Karpas-422 (cell line): Measurements from ENCODE around the gene KCTD16. TPM values are rescaled to one million over a fixed set of nuclear protein-coding genes. Genes with fewer than 3 reads are reported as not detected.

ENCODE experiments used
- DNase-seq: peaks from one replicate; pipeline ENCODE4 v3.0.0-alpha.2; 2015
- H2AFZ ChIP-seq: fragments of 200-600 bp; sonication (generic); 2 replicates; pipeline ENCODE4 v1.6.1; 2014; ENCODE audit warnings: antibody characterized with exemption, low read length, mixed read lengths
- H3K27ac ChIP-seq: fragments of 200-600 bp; sonication (generic); 2 replicates; pipeline ENCODE4 v1.5.1; 2014; ENCODE audit warnings: mild to moderate bottlenecking, low read length, moderate library complexity
- H3K27me3 ChIP-seq: fragments of 200-600 bp; sonication (generic); 2 replicates; pipeline ENCODE4 v1.6.1; 2014; ENCODE audit warnings: low read length, mixed read lengths
- H3K36me3 ChIP-seq: fragments of 200-600 bp; sonication (generic); 2 replicates; pipeline ENCODE4 v1.6.1; 2014; ENCODE audit warnings: low read length, mixed read lengths; ENCODE audit not compliant: insufficient read depth
- H3K4me1 ChIP-seq: fragments of 200-600 bp; sonication (generic); 2 replicates; pipeline ENCODE4 v1.6.1; 2014; ENCODE audit warnings: mild to moderate bottlenecking, low read length, mixed read lengths
- H3K4me2 ChIP-seq: fragments of 200-600 bp; sonication (generic); 2 replicates; pipeline ENCODE4 v1.6.1; 2014; ENCODE audit warnings: low read length, low read depth, mild to moderate bottlenecking; ENCODE audit not compliant: poor library complexity, severe bottlenecking
- H3K4me3 ChIP-seq: fragments of 200-600 bp; sonication (generic); 2 replicates; pipeline ENCODE4 v1.5.1; 2014; ENCODE audit warnings: mild to moderate bottlenecking, antibody characterized with exemption, low read length, mixed read lengths
- H3K79me2 ChIP-seq: fragments of 200-600 bp; sonication (generic); 2 replicates; pipeline ENCODE4 v1.6.1; 2014; ENCODE audit warnings: mild to moderate bottlenecking, low read length, mixed read lengths
- H3K9ac ChIP-seq: fragments of 200-600 bp; sonication (generic); 2 replicates; pipeline ENCODE4 v1.6.0; 2014; ENCODE audit warnings: low read length
- H3K9me2 ChIP-seq: fragments of 200-600 bp; sonication (generic), shearing (Covaris generic); replicated peaks from 2 replicates; pipeline ENCODE4 v1.6.0; 2014; ENCODE audit warnings: mild to moderate bottlenecking, low read length, moderate library complexity; ENCODE audit not compliant: insufficient read depth
- H3K9me3 ChIP-seq: fragments of 300-700, 200-600 bp; sonication (generic); 2 replicates; pipeline ENCODE4 v1.6.1; 2014; ENCODE audit warnings: low read length, mixed read lengths
- H4K20me1 ChIP-seq: fragments of 200-600 bp; sonication (generic); 2 replicates; pipeline ENCODE4 v1.6.1; 2014; ENCODE audit warnings: mild to moderate bottlenecking, antibody characterized with exemption, low read length, low read depth; ENCODE audit not compliant: insufficient read depth
- total RNA-seq: library from RNA; depleted of rRNA; stranded (reverse); fragments of >200 nt; shearing (Covaris generic); gene quantifications from 2 replicates; pipeline ENCODE4 v1.2.3, GENCODE V29; 2014; ENCODE audit warnings: low replicate concordance

KCTD16 gene
- total RNA-seq, 1 experiment from 2014 or later = 0.11 TPM

- DNase-seq = no peak
- no peak overlapping the region for H3K4me3 ChIP-seq
- no peak overlapping the region for H3K27ac ChIP-seq
- H3K4me1 ChIP-seq = no peaks in the 10 kb centered on the region
- H4K20me1 ChIP-seq = no peaks in the 10 kb centered on the region
- H3K9me2 ChIP-seq = no peaks in the 10 kb centered on the region
- no peaks in the 10 kb centered on the region for H3K36me3 ChIP-seq
- no peak overlapping the region for H3K4me2 ChIP-seq
- no peak overlapping the region for H3K9ac ChIP-seq
- H3K27me3 ChIP-seq = no peaks in the 10 kb centered on the region
- no peaks in the 10 kb centered on the region for H3K9me3 ChIP-seq
- H2AFZ ChIP-seq = no peak overlapping the region
- H3K79me2 ChIP-seq = no peaks in the 10 kb centered on the region
Measured at GRCh38 chr5:144457160-144457559, 286.5 kb downstream of the KCTD16 start.

GRCh38 chr5:144458216-144458615, 287.5 kb downstream of the KCTD16 start:
- Histone ChIP-seq H3K4me2 (no peak overlapping the region), H3K9me2 (no peaks in the 10 kb centered on the region), H2AFZ (no peak overlapping the region), H3K9me3 (no peaks in the 10 kb centered on the region), H3K27ac (no peak overlapping the region), H3K4me1 (no peaks in the 10 kb centered on the region), H3K79me2 (no peaks in the 10 kb centered on the region), H3K36me3 (no peaks in the 10 kb centered on the region), H3K4me3 (no peak overlapping the region), H4K20me1 (no peaks in the 10 kb centered on the region), H3K9ac (no peak overlapping the region), H3K27me3 (no peaks in the 10 kb centered on the region)
- DNase-seq = no peak

- Histone ChIP-seq H3K79me2 (no peaks in the 10 kb centered on the region), H3K27me3 (no peaks in the 10 kb centered on the region), H3K9me3 (no peaks in the 10 kb centered on the region), H3K4me3 (no peak overlapping the region), H3K9me2 (no peaks in the 10 kb centered on the region), H3K4me2 (no peak overlapping the region), H3K27ac (no peak overlapping the region), H3K4me1 (no peaks in the 10 kb centered on the region), H3K36me3 (no peaks in the 10 kb centered on the region), H3K9ac (no peak overlapping the region), H4K20me1 (no peaks in the 10 kb centered on the region), H2AFZ (no peak overlapping the region)
- DNase-seq = no peak
Measured at GRCh38 chr5:144460600-144460999, 289.9 kb downstream of the KCTD16 start.

GRCh38 chr5:144462577-144462976, 291.9 kb downstream of the KCTD16 start:
- Histone ChIP-seq H3K9me2 (no peaks in the 10 kb centered on the region), H3K9ac (no peak overlapping the region), H3K27ac (no peak overlapping the region), H3K4me1 (no peaks in the 10 kb centered on the region), H3K9me3 (no peaks in the 10 kb centered on the region), H4K20me1 (no peaks in the 10 kb centered on the region), H3K79me2 (no peaks in the 10 kb centered on the region), H3K36me3 (no peaks in the 10 kb centered on the region), H2AFZ (no peak overlapping the region), H3K4me2 (no peak overlapping the region), H3K27me3 (no peaks in the 10 kb centered on the region), H3K4me3 (no peak overlapping the region)
- no peak for DNase-seq

GRCh38 chr5:144463481-144464223, 293.0 kb downstream of the KCTD16 start:
- H4K20me1 ChIP-seq = no peaks in the 10 kb centered on the region
- H3K4me3 ChIP-seq = no peak overlapping the region
- no peak overlapping the region for H2AFZ ChIP-seq
- no peaks in the 10 kb centered on the region for H3K79me2 ChIP-seq
- H3K4me2 ChIP-seq = no peak overlapping the region
- no peaks in the 10 kb centered on the region for H3K9me2 ChIP-seq
- no peaks in the 10 kb centered on the region for H3K36me3 ChIP-seq
- H3K27ac ChIP-seq = no peak overlapping the region
- no peaks in the 10 kb centered on the region for H3K9me3 ChIP-seq
- no peaks in the 10 kb centered on the region for H3K4me1 ChIP-seq
- H3K27me3 ChIP-seq = no peaks in the 10 kb centered on the region
- H3K9ac ChIP-seq = no peak overlapping the region
- DNase-seq = no peak

- Histone ChIP-seq H3K36me3 (no peaks in the 10 kb centered on the region), H3K4me1 (no peaks in the 10 kb centered on the region), H2AFZ (no peak overlapping the region), H3K79me2 (no peaks in the 10 kb centered on the region), H3K27ac (no peak overlapping the region), H3K4me2 (no peak overlapping the region), H3K9me3 (no peaks in the 10 kb centered on the region), H3K9ac (no peak overlapping the region), H3K9me2 (no peaks in the 10 kb centered on the region), H4K20me1 (no peaks in the 10 kb centered on the region), H3K4me3 (no peak overlapping the region), H3K27me3 (no peaks in the 10 kb centered on the region)
- no peak for DNase-seq
Measured at GRCh38 chr5:144464306-144464705, 293.6 kb downstream of the KCTD16 start.

GRCh38 chr5:144465441-144465840, 294.8 kb downstream of the KCTD16 start:
- no peaks in the 10 kb centered on the region for H3K79me2 ChIP-seq
- H3K4me2 ChIP-seq = no peak overlapping the region
- no peaks in the 10 kb centered on the region for H3K27me3 ChIP-seq
- no peak overlapping the region for H3K4me3 ChIP-seq
- no peaks in the 10 kb centered on the region for H3K9me3 ChIP-seq
- H3K4me1 ChIP-seq = no peaks in the 10 kb centered on the region
- no peaks in the 10 kb centered on the region for H3K36me3 ChIP-seq
- H3K9me2 ChIP-seq = no peaks in the 10 kb centered on the region
- H3K9ac ChIP-seq = no peak overlapping the region
- H2AFZ ChIP-seq = no peak overlapping the region
- H3K27ac ChIP-seq = no peak overlapping the region
- H4K20me1 ChIP-seq = no peaks in the 10 kb centered on the region
- no peak for DNase-seq

- Histone ChIP-seq H3K4me2 (no peak overlapping the region), H4K20me1 (no peaks in the 10 kb centered on the region), H2AFZ (no peak overlapping the region), H3K27ac (no peak overlapping the region), H3K4me1 (no peaks in the 10 kb centered on the region), H3K9me2 (no peaks in the 10 kb centered on the region), H3K27me3 (no peaks in the 10 kb centered on the region), H3K9me3 (no peaks in the 10 kb centered on the region), H3K4me3 (no peak overlapping the region), H3K9ac (no peak overlapping the region), H3K79me2 (no peaks in the 10 kb centered on the region), H3K36me3 (no peaks in the 10 kb centered on the region)
- no peak for DNase-seq
Measured at GRCh38 chr5:144467792-144468191, 297.1 kb downstream of the KCTD16 start.
